Measurements from ENCODE around the gene RAN. TPM values are rescaled to one million over a fixed set of nuclear protein-coding genes. Genes with fewer than 3 reads are reported as not detected.

Gene RAN
- total and polyA plus RNA-seq, 9 of the 15 experiments (the other 6 are each of a cell fraction or from before 2014, with no cell fraction given) = 1,687 to 3,820 (median 2,300) TPM

- no peak for TF ChIP-seq NCOA1 (IDR thresholded peaks at IDR 0.05; ENCODE audit: low read depth)
- TF ChIP-seq ELF1 (tag; IDR thresholded peaks at IDR 0.05) = peak; percentile 74; the same call in 1 of the 2 replicates
- peak; percentile 44; the same call in 1 of the 2 replicates for TF ChIP-seq EP300 (IDR thresholded peaks at IDR 0.05; ENCODE audit: low read length)
- TF ChIP-seq, protein P1, sequence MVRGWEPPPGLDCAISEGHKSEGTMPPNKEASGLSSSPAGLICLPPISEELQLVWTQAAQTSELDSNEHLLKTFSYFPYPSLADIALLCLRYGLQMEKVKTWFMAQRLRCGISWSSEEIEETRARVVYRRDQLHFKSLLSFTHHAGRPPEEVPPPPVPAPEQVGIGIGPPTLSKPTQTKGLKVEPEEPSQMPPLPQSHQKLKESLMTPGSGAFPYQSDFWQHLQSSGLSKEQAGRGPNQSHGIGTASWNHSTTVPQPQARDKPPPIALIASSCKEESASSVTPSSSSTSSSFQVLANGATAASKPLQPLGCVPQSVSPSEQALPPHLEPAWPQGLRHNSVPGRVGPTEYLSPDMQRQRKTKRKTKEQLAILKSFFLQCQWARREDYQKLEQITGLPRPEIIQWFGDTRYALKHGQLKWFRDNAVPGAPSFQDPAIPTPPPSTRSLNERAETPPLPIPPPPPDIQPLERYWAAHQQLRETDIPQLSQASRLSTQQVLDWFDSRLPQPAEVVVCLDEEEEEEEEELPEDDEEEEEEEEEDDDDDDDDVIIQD (CRISPR knock-in tag; IDR thresholded peaks at IDR 0.05) = no peak
- TF ChIP-seq ZFP36 (IDR thresholded peaks at IDR 0.05; ENCODE audit: low read depth, low read length, partially characterized antibody) = peak; percentile 15
- TF ChIP-seq, protein P2, sequence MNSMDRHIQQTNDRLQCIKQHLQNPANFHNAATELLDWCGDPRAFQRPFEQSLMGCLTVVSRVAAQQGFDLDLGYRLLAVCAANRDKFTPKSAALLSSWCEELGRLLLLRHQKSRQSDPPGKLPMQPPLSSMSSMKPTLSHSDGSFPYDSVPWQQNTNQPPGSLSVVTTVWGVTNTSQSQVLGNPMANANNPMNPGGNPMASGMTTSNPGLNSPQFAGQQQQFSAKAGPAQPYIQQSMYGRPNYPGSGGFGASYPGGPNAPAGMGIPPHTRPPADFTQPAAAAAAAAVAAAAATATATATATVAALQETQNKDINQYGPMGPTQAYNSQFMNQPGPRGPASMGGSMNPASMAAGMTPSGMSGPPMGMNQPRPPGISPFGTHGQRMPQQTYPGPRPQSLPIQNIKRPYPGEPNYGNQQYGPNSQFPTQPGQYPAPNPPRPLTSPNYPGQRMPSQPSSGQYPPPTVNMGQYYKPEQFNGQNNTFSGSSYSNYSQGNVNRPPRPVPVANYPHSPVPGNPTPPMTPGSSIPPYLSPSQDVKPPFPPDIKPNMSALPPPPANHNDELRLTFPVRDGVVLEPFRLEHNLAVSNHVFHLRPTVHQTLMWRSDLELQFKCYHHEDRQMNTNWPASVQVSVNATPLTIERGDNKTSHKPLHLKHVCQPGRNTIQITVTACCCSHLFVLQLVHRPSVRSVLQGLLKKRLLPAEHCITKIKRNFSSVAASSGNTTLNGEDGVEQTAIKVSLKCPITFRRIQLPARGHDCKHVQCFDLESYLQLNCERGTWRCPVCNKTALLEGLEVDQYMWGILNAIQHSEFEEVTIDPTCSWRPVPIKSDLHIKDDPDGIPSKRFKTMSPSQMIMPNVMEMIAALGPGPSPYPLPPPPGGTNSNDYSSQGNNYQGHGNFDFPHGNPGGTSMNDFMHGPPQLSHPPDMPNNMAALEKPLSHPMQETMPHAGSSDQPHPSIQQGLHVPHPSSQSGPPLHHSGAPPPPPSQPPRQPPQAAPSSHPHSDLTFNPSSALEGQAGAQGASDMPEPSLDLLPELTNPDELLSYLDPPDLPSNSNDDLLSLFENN (IDR thresholded peaks at IDR 0.05; ENCODE audit: low read depth in 2 of 2, low read length in 2 of 2) = no peak; a peak in 1 of 4 replicates
- peak; percentile 85 for TF ChIP-seq JUND (IDR thresholded peaks at IDR 0.05; ENCODE audit: borderline replicate concordance, low read depth, low read length)
- no peak; the same call in 2 of the 3 replicates for TF ChIP-seq JUND (tag; IDR thresholded peaks at IDR 0.05; ENCODE audit: borderline replicate concordance, low read depth, low read length)
- peak; percentile 56 to 65 for TF ChIP-seq RAD21 (CRISPR knock-in tag; conservative IDR thresholded peaks at IDR 0.05 in 1 of 2, IDR thresholded peaks at IDR 0.05 in 1 of 2)
- peak; percentile 50; the same call in 1 of the 2 replicates for TF ChIP-seq CBX5 (IDR thresholded peaks at IDR 0.05; ENCODE audit: borderline replicate concordance, low read depth)
- TF ChIP-seq MED1 (CRISPR knock-in tag; IDR thresholded peaks at IDR 0.05; ENCODE audit: borderline replicate concordance) = no peak
- no peak for TF ChIP-seq ZNF79 (CRISPR knock-in tag; IDR thresholded peaks at IDR 0.05; ENCODE audit: low read depth)
- no peak; the same call in 1 of the 2 replicates for TF ChIP-seq TAF7 (tag; IDR thresholded peaks at IDR 0.05)
- TF ChIP-seq PTTG1 (tag; IDR thresholded peaks at IDR 0.05; ENCODE audit: low read depth) = no peak
These were observed 1.2 kb upstream of the RAN start (continued) for GRCh38 chr12:130870442-130871285.

Data from K562 (cell line).